Activated CD8-positive, alpha-beta memory T cell treated with anti-CD3 and anti-CD28 coated beads for 24 hours (primary cell): ENCODE results near the gene GPR146.
"Not testable (repeated sequence)": the region's sequence is repeated elsewhere in the genome, so short reads cannot be mapped to it uniquely, and the experiment has no call there.

Source experiments
- DNase-seq: peaks from one replicate; pipeline ENCODE4 v3.0.0-alpha.2; 2020

Gene GPR146

GRCh38 chr7:1026721-1027161, 17.6 kb upstream of the GPR146 start:
- DNase-seq: no peak

GRCh38 chr7:1027242-1028043, 16.9 kb upstream of the GPR146 start:
- peak; percentile 67 for DNase-seq

- DNase-seq: peak; percentile 94
These were observed 16.1 kb upstream of the GPR146 start for GRCh38 chr7:1028044-1028770.

- DNase-seq: peak; percentile 83
These were observed 15.3 kb upstream of the GPR146 start for GRCh38 chr7:1028775-1029636.

GRCh38 chr7:1029637-1030443, 14.5 kb upstream of the GPR146 start:
- no peak for DNase-seq

GRCh38 chr7:1030444-1031070, 13.8 kb upstream of the GPR146 start:
- no peak for DNase-seq

GRCh38 chr7:1031716-1032455, 12.5 kb upstream of the GPR146 start:
- no peak for DNase-seq

- DNase-seq: no peak
These were observed 11.7 kb upstream of the GPR146 start for GRCh38 chr7:1032536-1033181.

GRCh38 chr7:1033546-1034145, 10.7 kb upstream of the GPR146 start:
- DNase-seq: no peak

- DNase-seq: not testable (repeated sequence)
These were observed 9.6 kb upstream of the GPR146 start for GRCh38 chr7:1034769-1035168.

- not testable (repeated sequence) for DNase-seq
These were observed 8.0 kb upstream of the GPR146 start for GRCh38 chr7:1036164-1036928.

GRCh38 chr7:1040233-1040632, 4.1 kb upstream of the GPR146 start:
- DNase-seq: not testable (repeated sequence)

GRCh38 chr7:1040790-1041189, 3.6 kb upstream of the GPR146 start:
- no peak for DNase-seq

GRCh38 chr7:1041551-1042491, 2.5 kb upstream of the GPR146 start:
- no peak for DNase-seq

GRCh38 chr7:1042492-1042833, 1.9 kb upstream of the GPR146 start:
- DNase-seq: no peak

GRCh38 chr7:1043552-1044188, 676 bp upstream of the GPR146 start:
- DNase-seq: no peak
